ENCODE results near the gene SHCBP1L.

SHCBP1L gene
- total RNA-seq: 0 reads per million in 2 experiments

GRCh38 chr1:182952677-182953444, at the start of gene SHCBP1L:
Gene SHCBP1L, minus strand, starts transcription at chr1:182953166. Its CDS starts 33 bp downstream, at chr1:182953133.
- DNase-seq (ENCODE audit: low read depth): no peak

GRCh38 chr1:183002267-183002666, 49.3 kb upstream of the SHCBP1L start:
- no peak for DNase-seq (ENCODE audit: low read depth)

DNA sequence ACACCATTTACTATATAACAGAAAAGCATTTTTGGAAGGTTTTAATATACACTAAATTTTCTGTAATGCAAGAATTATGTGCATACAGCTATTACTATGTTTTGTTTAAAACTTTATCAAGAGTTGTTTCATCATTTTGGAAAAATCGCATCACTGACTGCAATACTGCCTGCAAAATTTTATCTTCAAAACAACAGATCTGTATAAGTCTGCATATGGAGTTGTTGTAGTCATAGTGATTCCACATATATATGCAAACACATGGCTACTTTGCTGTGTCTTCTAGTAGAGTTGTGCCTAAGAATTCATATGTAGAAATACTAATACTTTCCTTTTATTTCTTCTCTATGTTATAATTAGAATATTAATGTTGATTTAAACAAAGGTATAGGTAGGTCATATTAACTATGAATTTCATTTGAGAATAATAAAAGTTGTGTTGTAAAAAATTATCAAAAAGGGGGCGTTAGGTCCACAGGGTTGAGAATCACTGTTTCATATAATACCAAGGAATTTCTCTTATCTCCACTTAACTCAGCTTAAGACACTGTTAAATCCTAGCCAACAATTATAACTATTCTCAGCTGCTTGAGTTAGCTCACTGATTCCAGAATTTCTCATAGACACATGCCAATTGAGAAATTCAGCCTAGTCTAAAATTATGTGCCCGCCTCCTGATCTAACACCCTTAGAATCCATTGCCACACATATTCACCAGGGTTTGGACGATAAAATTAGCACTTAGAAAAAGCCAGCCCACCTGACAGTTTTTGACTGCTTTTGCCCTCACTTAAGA, 47.4 kb upstream of the SHCBP1L start:
- no peak for DNase-seq (ENCODE audit: low read depth)

DNA sequence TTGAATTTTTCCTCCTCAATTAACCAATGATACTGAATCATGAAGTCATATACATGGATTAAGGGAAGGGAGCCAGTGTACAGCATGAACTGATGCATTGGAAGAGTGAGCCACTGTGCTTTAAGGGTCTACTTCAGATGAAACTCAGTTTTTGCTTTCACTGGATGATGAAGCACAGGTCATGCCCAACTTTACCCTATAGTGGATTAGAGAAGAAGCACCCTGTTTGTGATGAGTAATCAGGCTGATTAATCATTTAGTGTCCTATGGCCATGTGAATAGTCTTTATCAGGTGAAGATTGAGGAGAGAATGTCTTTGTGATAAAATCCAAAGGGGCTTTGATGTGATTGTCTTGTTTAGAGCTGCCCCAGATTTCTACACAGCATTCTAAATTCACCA, 45.5 kb upstream of the SHCBP1L start:
- no peak for DNase-seq (ENCODE audit: low read depth)

DNA sequence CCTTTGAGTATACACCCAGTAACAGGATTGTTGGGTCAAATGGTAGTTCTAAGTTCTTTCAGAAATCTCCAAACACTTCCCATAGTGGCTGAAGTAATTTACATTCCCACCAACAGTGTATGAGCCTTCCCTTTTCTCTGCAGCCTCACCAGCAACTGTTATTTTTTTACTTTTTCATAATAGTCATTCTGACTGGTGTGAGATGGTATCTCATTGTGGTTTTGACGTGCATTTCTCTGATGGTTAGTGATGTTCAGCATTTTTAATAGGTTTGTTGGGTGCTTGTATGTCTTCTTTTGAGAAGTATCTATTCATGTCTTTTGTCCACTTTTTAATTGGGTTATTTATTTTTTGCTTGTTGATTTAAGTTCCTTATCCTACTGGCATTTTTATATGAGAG, 43.9 kb upstream of the SHCBP1L start:
- DNase-seq (ENCODE audit: low read depth): no peak

GRCh38 chr1:182995894-182996293, 42.9 kb upstream of the SHCBP1L start:
- DNase-seq (ENCODE audit: low read depth): no peak

- no peak for DNase-seq (ENCODE audit: low read depth)
Observed at GRCh38 chr1:182993746-182994145, 40.8 kb upstream of the SHCBP1L start.

GRCh38 chr1:182990413-182991144, 37.6 kb upstream of the SHCBP1L start:
- DNase-seq (ENCODE audit: low read depth): no peak

GRCh38 chr1:182985876-182986275, 32.9 kb upstream of the SHCBP1L start:
- no peak for DNase-seq (ENCODE audit: low read depth)

GRCh38 chr1:182984621-182985020, 31.7 kb upstream of the SHCBP1L start:
- no peak for DNase-seq (ENCODE audit: low read depth)

GRCh38 chr1:182984138-182984537, 31.2 kb upstream of the SHCBP1L start:
- DNase-seq (ENCODE audit: low read depth): no peak

DNA sequence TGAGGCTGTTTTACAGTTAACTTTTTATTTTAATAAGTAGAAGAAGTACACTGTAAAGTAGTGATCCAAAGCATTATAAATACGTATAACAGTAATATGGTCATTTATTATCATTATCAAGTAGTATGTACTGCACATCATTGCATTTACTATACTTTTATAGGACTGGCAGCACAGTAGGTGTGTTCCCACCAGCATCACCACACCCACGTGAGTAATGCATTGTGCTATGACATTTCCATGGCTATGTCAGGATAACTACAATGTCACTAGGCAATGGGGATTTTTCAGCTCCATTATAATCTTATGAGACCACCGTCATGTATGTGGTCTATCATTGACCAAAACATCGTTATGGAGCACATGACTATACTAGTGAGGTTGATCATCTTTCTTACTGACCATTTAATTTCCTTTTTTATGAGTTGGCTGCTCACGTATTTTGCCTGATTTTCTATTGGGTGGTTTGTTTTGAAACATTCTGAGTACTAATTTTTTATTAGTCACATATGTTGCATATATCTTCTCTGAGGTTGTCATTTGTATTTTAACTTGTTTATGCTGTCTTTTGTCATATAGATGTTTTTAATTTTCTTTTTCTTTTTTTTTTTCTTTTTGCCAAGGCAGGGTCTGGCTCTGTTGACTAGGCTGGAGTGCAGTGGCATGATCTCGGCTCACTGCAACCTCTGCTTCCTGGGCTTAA, 25.3 kb upstream of the SHCBP1L start:
- DNase-seq (ENCODE audit: low read depth): no peak

DNA sequence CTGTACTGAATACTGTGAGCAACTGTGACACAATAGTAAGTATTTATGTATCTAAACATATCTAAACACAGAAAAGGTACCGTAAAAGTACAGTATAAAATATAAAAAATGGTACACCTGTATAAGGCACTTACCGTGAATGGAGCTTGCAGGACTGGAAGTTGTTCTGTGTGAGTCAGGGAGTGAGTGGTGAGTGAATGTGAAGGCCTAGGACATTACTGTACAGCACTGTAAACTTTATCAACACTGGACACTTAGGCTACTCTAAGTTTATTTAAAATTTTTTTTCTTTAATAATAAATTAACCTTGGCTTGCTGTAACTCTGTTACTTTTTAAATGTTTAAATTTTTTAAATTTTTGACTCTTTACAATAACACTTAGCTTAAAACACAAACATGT, 24.5 kb upstream of the SHCBP1L start:
- DNase-seq (ENCODE audit: low read depth): no peak

GRCh38 chr1:182974506-182975191, 21.7 kb upstream of the SHCBP1L start:
- DNase-seq (ENCODE audit: low read depth): no peak

DNA sequence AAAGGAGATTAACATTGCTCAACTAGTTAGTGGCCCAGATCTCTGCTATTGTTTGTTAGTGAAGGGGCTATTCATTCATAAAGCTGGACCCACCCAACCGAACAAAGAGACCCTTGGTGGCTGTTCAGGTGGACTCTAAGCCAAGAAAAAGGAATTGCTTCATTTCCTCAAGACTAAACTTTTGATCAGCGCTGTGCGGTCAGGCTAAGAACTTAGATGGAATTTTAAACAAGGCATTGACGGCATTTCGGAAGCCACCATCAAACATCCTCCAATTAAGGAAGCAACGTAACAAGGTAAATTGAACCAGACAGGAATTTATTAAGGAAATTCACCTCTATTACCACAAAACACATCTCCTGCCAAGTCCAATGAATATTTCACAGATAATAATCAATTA, 19.9 kb upstream of the SHCBP1L start:
- DNase-seq (ENCODE audit: low read depth): no peak

GRCh38 chr1:182972231-182972630, 19.3 kb upstream of the SHCBP1L start:
- DNase-seq (ENCODE audit: low read depth): no peak

GRCh38 chr1:182971219-182971618, 18.3 kb upstream of the SHCBP1L start:
- DNase-seq (ENCODE audit: low read depth): no peak

GRCh38 chr1:182968836-182969734, 16.1 kb upstream of the SHCBP1L start:
- DNase-seq (ENCODE audit: low read depth): no peak

DNA sequence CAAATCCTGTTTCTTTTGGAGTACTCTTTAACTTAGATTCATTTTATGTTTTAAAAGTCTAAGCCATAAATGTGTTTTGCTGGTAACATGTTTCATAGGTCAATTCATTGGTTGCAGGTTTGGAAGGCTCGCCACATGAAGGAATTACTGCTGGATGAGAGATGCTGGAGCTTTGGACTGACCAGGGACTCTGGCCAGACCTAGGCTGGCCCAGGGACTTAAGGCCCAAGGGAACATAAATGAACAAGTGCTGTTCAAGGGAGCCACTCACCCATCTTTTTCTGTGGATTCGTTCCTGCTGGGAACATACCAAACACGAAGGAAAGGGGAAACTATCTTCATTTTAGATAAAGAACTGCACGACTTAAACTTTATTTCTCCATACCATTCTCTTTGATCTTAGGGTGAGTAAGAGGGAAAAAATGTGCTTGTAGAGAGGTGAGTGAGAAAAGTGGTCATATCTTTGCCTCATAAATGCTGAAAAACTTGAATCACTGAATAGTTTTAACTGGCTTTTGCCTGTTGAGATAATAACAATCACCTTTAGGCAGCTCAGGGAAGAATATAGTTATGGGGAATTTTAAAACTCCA, 15.3 kb upstream of the SHCBP1L start:
- no peak for DNase-seq (ENCODE audit: low read depth)

DNA sequence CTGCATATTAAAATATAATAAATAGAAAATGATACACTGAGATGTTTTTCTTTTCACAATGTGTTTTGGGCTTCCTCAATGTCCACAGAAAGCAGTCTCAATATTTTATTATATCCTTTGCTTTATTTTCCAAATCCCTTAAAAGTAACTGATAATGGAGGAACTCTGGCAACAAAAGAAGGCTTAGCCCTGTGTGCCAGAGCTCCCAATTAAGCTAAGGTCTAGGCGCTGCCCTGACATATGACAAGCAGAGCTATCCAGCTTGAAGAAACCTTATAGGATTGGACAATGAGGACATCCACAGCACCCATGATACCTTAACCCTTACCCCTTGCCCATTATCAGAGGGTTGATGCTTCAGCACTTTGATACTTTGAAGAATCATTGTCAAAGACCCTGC, 12.9 kb upstream of the SHCBP1L start:
- no peak for DNase-seq (ENCODE audit: low read depth)
